Astrocyte of the cerebellum (primary cell): Measurements from ENCODE around the gene UGGT2.

Experiments used
- DNase-seq: peaks from one replicate; pipeline ENCODE4 v3.0.0-alpha.2; 2011; ENCODE audit warnings: low read depth
- H3K4me3 ChIP-seq: 2 replicates; pipeline ENCODE4 v1.5.1; 2011; ENCODE audit warnings: mild to moderate bottlenecking, low read depth, low read length, moderate library complexity
- in situ Hi-C: cut with HindIII; loops from 2 replicates; pipeline ENCODE4 v1.10.0; 2017; ENCODE audit warnings: low sequenced_read_pairs
- TF ChIP-seq, protein P1 (sequence below): IDR thresholded peaks from 2 replicates; pipeline ENCODE4 v1.5.1; 2012; ENCODE audit warnings: low read length, low read depth, moderate library complexity, mild to moderate bottlenecking; ENCODE audit errors: missing control alignments

UGGT2 gene

DNA sequence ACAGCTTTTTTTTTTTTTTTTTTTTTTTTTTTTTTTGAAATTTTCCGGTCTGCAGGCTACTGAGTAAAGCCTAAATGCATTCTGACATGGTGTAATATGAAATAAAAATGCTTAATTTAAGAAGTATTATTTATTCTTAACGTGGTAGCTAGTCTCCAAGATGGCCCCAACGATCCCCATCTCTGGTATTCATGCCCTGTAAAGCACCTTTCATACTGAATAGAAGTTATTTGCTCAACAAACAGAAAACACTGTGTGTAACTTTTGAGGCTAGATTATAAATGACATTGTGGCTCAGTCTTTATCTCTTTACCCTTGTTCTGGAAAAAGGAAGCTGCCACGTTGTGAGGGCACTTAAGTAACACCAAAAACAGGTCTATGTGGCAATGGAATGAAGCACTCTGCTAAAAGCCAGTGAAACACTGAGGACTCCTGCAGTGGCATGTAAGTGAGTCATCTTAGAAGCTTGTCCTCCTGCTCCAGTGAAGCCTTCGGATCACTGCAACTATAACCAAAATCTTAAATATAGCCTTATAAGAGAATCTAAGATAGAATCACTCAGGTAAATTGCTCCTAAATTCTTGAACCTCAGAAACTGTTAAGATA is 128.7 kb downstream of the UGGT2 start:
- DNase-seq, result peak; percentile 77
- in situ Hi-C loops, result no loop called here
- TF ChIP-seq, protein P1, sequence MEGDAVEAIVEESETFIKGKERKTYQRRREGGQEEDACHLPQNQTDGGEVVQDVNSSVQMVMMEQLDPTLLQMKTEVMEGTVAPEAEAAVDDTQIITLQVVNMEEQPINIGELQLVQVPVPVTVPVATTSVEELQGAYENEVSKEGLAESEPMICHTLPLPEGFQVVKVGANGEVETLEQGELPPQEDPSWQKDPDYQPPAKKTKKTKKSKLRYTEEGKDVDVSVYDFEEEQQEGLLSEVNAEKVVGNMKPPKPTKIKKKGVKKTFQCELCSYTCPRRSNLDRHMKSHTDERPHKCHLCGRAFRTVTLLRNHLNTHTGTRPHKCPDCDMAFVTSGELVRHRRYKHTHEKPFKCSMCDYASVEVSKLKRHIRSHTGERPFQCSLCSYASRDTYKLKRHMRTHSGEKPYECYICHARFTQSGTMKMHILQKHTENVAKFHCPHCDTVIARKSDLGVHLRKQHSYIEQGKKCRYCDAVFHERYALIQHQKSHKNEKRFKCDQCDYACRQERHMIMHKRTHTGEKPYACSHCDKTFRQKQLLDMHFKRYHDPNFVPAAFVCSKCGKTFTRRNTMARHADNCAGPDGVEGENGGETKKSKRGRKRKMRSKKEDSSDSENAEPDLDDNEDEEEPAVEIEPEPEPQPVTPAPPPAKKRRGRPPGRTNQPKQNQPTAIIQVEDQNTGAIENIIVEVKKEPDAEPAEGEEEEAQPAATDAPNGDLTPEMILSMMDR, result no peak
- H3K4me3 ChIP-seq, result no peak overlapping the region

DNA sequence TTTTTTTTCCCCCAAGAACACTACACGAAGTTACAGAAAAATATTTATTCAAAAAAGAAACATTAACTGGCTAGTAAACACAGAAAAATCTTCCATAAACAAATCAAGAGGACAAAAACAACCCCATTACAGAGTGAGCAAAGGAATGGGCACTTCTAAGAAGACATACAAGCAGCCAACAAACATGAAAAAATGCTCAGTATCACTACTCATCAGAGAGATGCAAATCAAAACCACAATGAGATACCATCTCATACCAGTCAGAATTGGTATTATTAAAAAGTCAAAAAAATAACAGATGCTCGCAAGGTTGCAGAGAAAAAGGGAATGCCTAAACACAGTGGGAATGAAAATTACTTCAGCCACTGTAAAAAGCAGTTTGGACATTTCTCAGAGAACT is 131.7 kb downstream of the UGGT2 start:
- TF ChIP-seq, protein P1, result no peak
- no peak for DNase-seq
- in situ Hi-C loops, result no loop called here
- H3K4me3 ChIP-seq, result no peak overlapping the region

DNA sequence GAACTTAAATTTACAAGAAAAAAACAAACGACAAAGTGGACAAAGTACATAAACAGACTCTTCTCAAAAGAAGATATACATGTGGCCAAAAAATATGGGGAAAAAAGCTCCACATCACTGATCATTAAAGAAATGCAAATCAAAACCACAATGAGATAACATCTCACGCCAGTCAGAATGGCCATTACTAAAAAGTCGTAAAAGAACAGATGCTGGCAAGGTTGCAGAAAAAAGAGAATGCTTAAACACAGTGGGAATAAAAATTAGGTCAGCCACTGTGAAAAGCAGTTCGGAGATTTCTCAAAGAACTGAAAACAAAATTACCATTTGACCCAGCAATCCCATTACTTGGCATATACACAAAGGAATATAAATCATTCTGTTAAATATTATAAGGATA is 132.7 kb downstream of the UGGT2 start:
- TF ChIP-seq, protein P1, result no peak
- DNase-seq, result peak; percentile 65
- no peak overlapping the region for H3K4me3 ChIP-seq
- in situ Hi-C loops, result no loop called here

DNA sequence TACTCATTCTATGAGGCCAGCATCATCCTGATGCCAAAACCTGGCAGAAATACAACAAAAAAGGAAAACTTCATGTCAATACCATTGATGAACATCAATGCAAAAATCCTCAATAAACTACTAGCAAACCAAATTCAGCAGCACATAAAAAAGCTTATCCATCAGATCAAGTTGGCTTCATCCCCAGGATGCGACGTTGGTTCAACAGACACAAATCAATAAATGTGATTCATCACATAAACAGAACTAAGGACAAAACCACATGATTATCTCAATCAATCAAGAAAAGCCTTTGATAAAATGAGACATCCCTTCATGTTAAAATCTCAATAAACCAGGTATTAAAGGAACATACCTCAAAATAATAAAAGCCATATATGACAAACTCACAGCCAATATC is 134.3 kb downstream of the UGGT2 start:
- no peak for DNase-seq
- H3K4me3 ChIP-seq, result no peak overlapping the region
- in situ Hi-C loops, result no loop called here
- TF ChIP-seq, protein P1, result no peak

DNA sequence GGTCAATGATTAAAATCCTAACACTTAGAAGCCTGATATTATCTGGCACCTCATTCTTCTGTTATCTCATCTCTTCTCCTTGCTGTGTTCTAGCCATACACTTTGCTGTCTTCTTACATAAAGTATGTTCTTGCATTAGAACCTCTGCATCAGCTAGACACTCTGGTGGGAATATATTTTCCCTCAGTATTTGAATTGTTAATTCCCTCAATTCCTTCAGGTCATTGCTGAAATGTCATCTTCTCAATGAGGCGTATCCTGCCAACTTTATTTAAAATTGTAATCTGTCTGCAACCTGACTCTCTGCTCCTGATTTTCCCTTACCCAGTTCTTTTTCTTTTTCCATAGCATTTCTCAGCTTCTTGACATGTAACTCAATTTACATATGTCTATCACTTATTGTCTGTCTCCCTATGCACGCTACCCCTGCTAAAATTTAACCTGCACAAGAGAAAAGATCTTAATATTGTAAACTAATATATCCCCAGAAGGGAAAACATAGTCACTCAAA is 138.2 kb downstream of the UGGT2 start:
- no peak overlapping the region for H3K4me3 ChIP-seq
- TF ChIP-seq, protein P1, result no peak
- no peak for DNase-seq
- in situ Hi-C loops, result no loop called here

DNA sequence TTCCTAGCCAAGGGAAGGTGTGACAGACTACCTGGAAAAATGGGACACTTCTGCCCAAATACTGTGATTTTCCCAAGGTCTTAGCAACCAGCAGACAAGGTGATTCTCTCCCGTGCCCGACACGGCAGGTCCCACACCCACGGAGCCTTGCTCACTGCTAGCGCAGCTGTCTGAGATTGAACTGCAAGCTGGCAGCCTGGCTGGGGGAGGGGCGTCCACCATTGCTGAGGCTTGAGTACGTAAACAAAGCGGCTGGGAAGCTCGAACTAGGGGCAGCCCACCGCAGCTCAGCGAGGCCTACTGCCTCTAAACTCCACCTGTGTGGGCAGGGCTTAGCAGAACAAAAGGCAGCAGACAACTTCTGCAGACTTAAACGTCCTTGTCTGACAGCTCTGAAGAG is 146.2 kb downstream of the UGGT2 start:
- in situ Hi-C loops, result no loop called here
- TF ChIP-seq, protein P1, result no peak
- H3K4me3 ChIP-seq, result no peak overlapping the region
- DNase-seq, result no peak
